ENCODE measurements around the gene EMC9. TPM values are rescaled to one million over a fixed set of nuclear protein-coding genes. Genes with fewer than 3 reads are reported as not detected.

EMC9 gene
- polyA plus RNA-seq, 1 of the 3 experiments (the other 2 are of a cell fraction): 19.3 TPM

DNA sequence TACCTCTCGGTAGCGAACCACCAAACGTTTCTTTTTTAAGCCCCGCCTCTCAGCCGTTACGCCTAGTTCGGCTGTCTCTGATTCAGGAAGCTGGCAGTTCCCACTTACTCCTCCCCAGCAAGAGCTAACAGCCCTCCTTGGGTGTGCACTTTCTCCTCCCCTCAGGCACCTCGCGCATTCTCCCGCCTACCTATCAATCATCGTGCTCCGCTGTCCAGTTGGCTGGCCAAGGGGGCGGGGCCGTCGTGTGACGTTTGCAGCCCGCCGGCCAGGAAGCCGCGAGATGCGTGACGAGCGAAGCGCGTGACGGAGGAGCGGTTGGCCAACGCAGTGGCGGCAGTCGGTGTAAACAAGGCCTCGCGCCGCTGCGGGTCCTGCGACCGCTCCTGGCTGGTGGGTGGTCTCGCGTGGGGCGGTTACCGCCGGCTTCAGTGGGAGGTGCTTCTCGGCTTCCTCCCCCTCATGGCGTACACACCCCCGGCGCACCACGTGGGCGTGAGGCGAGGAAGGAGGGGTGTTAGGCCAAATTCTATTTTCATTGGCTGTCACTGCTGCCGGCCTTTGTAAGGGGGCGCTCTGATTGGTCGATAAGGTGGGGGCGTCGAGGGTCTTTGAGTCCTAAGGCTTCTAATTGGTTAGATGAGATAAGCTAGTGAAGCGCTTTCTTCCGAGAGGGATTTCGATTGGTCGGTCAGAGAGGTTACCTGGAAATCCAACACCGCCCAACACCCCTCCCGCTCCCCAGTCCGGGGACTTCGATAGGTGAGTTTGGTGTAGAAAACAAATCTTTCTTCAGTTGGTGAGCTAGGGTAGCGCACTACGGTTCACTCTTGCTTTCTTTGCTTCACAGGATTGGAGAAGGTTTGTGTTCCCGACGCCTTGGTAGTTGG, 26.6 kb downstream of the EMC9 start, which contains the start of the genes DCAF11 and NRL (continued):
- no peak for TF ChIP-seq REST (IDR thresholded peaks at IDR 0.05; ENCODE audit: low read depth, low read length)
- no peak for TF ChIP-seq FOSL2 (IDR thresholded peaks at IDR 0.05; ENCODE audit: borderline replicate concordance, low read depth)
- TF ChIP-seq TCF12 (IDR thresholded peaks at IDR 0.05): no peak
- TF ChIP-seq FOXM1 (IDR thresholded peaks at IDR 0.05; ENCODE audit: low read depth): no peak
- peak; percentile 97 for TF ChIP-seq MXI1 (IDR thresholded peaks at IDR 0.05; ENCODE audit: low read depth, low read length)
- no peak for TF ChIP-seq MEF2A (IDR thresholded peaks at IDR 0.05; ENCODE audit: borderline replicate concordance, low read depth)
- peak in 1 of 2 experiments; percentile 25; a peak in 1 of 4 replicates for TF ChIP-seq EP300 (IDR thresholded peaks at IDR 0.05; ENCODE audit: borderline replicate concordance in 1 of 2, low read depth in 1 of 2, low read length in 1 of 2)
- no peak for TF ChIP-seq TEAD4 (IDR thresholded peaks at IDR 0.05; ENCODE audit: borderline replicate concordance, insufficient read depth)
- no peak for TF ChIP-seq JUND (IDR thresholded peaks at IDR 0.05)
- TF ChIP-seq YY1 (IDR thresholded peaks at IDR 0.05; ENCODE audit: low read depth): no peak
- no peak for TF ChIP-seq RXRA (IDR thresholded peaks at IDR 0.05; ENCODE audit: borderline replicate concordance, low read depth)

DNA sequence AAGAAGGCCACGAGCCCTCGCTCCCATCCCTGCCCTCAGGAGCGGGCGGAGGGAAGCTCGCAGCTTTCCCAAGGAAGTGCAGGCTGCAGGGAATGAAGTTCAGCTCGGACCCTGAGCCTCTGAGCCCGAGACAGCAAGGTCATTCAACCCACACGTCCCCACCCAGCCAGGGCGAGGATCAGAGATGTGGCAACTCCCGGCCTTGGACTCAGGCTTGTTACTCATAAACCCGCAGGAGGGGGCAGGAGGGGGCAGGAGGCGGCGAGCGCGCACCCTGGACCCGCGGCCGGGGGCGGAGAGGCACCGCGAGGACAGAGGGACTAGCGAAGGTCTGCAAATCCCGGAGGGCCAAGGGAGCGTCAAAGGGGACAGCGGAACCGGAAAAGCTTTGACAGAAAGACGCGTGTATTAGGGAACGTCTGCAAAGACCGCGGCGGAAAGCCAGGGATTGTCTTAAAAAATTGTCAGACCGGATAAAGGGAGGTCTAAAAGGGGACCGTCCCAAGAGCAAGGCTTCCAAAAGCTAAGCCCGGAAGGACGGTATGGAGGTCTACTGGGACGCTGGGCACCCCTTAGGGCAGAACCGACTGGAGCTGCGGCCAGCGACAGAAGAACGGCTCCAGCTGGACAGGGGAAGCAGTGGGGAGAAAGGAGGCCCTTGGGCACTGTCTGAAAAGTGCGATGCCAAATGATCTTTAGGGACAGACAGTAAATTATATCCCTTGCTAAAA, 27.4 kb downstream of the EMC9 start:
- CTCF ChIA-PET: interaction anchor here (0.8 to 3.8 kb wide), 14 partner anchors 21 to 525 kb away, joined by 3 to 25 read pairs (median 3); partner anchors contain the start of genes CARMIL3, IPO4, IRF9 and PCK2
- POLR2A ChIA-PET: interaction anchor here (0.8 to 3.2 kb wide), 20 partner anchors 8 to 793 kb away, joined by 3 to 28 read pairs (median 6); partner anchors contain the start of genes CARMIL3, EMC9, FITM1 and IRF9
- TF ChIP-seq ELF1 (IDR thresholded peaks at IDR 0.05) (peak; percentile 59; the same call in 1 of the 2 replicates), RAD21 (IDR thresholded peaks at IDR 0.05; ENCODE audit: low read length) (no peak), NRF1 (IDR thresholded peaks at IDR 0.05; ENCODE audit: low read depth, low read length) (no peak), MAX (IDR thresholded peaks at IDR 0.05; ENCODE audit: low read depth) (peak; percentile 85), EP300 (IDR thresholded peaks at IDR 0.05; ENCODE audit: borderline replicate concordance in 1 of 2, low read depth in 1 of 2, low read length in 1 of 2) (peak in 1 of 2 experiments; percentile 31; a peak in 2 of 4 replicates), MXI1 (IDR thresholded peaks at IDR 0.05; ENCODE audit: low read depth, low read length) (peak; percentile 86), GABPA (IDR thresholded peaks at IDR 0.05; ENCODE audit: low read depth) (peak; percentile 78), YY1 (IDR thresholded peaks at IDR 0.05; ENCODE audit: low read depth) (peak; percentile 73; the same call in 1 of the 2 replicates), CHD2 (IDR thresholded peaks at IDR 0.05; ENCODE audit: low read length, partially characterized antibody) (peak; percentile 22)
- TF ChIP-seq, protein P1, sequence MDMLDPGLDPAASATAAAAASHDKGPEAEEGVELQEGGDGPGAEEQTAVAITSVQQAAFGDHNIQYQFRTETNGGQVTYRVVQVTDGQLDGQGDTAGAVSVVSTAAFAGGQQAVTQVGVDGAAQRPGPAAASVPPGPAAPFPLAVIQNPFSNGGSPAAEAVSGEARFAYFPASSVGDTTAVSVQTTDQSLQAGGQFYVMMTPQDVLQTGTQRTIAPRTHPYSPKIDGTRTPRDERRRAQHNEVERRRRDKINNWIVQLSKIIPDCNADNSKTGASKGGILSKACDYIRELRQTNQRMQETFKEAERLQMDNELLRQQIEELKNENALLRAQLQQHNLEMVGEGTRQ (IDR thresholded peaks at IDR 0.05; ENCODE audit: borderline replicate concordance, low read depth, low read length): no peak
- TF ChIP-seq, protein P2, sequence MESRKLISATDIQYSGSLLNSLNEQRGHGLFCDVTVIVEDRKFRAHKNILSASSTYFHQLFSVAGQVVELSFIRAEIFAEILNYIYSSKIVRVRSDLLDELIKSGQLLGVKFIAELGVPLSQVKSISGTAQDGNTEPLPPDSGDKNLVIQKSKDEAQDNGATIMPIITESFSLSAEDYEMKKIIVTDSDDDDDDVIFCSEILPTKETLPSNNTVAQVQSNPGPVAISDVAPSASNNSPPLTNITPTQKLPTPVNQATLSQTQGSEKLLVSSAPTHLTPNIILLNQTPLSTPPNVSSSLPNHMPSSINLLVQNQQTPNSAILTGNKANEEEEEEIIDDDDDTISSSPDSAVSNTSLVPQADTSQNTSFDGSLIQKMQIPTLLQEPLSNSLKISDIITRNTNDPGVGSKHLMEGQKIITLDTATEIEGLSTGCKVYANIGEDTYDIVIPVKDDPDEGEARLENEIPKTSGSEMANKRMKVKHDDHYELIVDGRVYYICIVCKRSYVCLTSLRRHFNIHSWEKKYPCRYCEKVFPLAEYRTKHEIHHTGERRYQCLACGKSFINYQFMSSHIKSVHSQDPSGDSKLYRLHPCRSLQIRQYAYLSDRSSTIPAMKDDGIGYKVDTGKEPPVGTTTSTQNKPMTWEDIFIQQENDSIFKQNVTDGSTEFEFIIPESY (IDR thresholded peaks at IDR 0.05; ENCODE audit: borderline replicate concordance, low read depth): 0 out of 2 replicates have a peak, but pooled peaks have one; percentile 57
- TF ChIP-seq, protein P3, sequence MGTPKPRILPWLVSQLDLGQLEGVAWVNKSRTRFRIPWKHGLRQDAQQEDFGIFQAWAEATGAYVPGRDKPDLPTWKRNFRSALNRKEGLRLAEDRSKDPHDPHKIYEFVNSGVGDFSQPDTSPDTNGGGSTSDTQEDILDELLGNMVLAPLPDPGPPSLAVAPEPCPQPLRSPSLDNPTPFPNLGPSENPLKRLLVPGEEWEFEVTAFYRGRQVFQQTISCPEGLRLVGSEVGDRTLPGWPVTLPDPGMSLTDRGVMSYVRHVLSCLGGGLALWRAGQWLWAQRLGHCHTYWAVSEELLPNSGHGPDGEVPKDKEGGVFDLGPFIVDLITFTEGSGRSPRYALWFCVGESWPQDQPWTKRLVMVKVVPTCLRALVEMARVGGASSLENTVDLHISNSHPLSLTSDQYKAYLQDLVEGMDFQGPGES (IDR thresholded peaks at IDR 0.05; ENCODE audit: low read depth, low read length): peak; percentile 53

More for the DNA sequence above, 27.4 kb downstream of the EMC9 start:
- peaks cover 11% of the 10 kb centered on the region for H3F3A ChIP-seq (replicated peaks; ENCODE audit: insufficient read depth)
- no peaks in the 10 kb centered on the region for H3K9me3 ChIP-seq
- H4K20me1 ChIP-seq (ENCODE audit: insufficient read depth): no peaks in the 10 kb centered on the region
- peak overlapping the region; percentile 90 for H3K4me2 ChIP-seq
- peaks cover 6% of the 10 kb centered on the region; the same call in 1 of the 2 replicates for H3K79me2 ChIP-seq (ENCODE audit: insufficient read depth)
- peaks cover 11 to 23% of the 10 kb centered on the region in 2 experiments for H3K36me3 ChIP-seq (replicated peaks in 1 of 2; ENCODE audit: control insufficient read depth in 1 of 2, insufficient read depth in 2 of 2, low read length in 1 of 2)
- H3K4me1 ChIP-seq (ENCODE audit: control insufficient read depth in 1 of 2, insufficient read depth in 2 of 2, low read depth in 1 of 2, low read length in 1 of 2): peaks cover 10 to 17% of the 10 kb centered on the region in 2 experiments
- H3K9me2 ChIP-seq: no peaks in the 10 kb centered on the region
- H3K9ac ChIP-seq: peak overlapping the region; percentile 91
- H3K27me3 ChIP-seq (ENCODE audit: insufficient read depth): no peaks in the 10 kb centered on the region
- H2AFZ ChIP-seq (ENCODE audit: low read depth): peak overlapping the region; percentile 74
- 1% methylated on average over 26 of the region's 42 CpGs for WGBS (ENCODE audit: low lambda C conversion rate)
- peak overlapping the region; percentile 97 to 99 for H3K27ac ChIP-seq (ENCODE audit: low read depth in 2 of 2, low read length in 1 of 2)
- H3K4me3 ChIP-seq (ENCODE audit: low read depth in 2 of 2, low read length in 1 of 2): peak overlapping the region; percentile 71 to 88
- DNase-seq: peak; percentile 79
